NCI-H1105 (cell line): Measurements from ENCODE around the gene LINS1.
A peak's percentile ranks its signal among the peaks of the same experiment; 100 is the strongest.

Experiments used
- DNase-seq: peaks from one replicate; lab custom pipeline; 2025; lab: John Stamatoyannopoulos, UW

Gene LINS1

GRCh38 chr15:100602064-100602822, at the start of gene LINS1, which contains the start of gene ASB7:
Gene LINS1 (minus strand): TSS chr15:100602184. CDS start chr15:100580842, 21,342 bp downstream.
Gene ASB7 (plus strand): TSS chr15:100602589. CDS start chr15:100612217, 9,628 bp downstream.
- peak; percentile 100 for DNase-seq

- no peak for DNase-seq
These were observed 49.3 kb upstream of the LINS1 start for GRCh38 chr15:100651253-100651652.

GRCh38 chr15:100650685-100651084, 48.7 kb upstream of the LINS1 start:
- no peak for DNase-seq

- DNase-seq = no peak
These were observed 47.0 kb upstream of the LINS1 start for GRCh38 chr15:100648951-100649350.

- DNase-seq = no peak
These were observed 43.7 kb upstream of the LINS1 start for GRCh38 chr15:100645671-100646070.

- DNase-seq = no peak
These were observed 41.0 kb upstream of the LINS1 start for GRCh38 chr15:100642950-100643338.

GRCh38 chr15:100642213-100642949, 40.4 kb upstream of the LINS1 start:
- no peak for DNase-seq

GRCh38 chr15:100638177-100638730, 36.3 kb upstream of the LINS1 start:
- no peak for DNase-seq

GRCh38 chr15:100635406-100636071, 33.6 kb upstream of the LINS1 start:
- no peak for DNase-seq

GRCh38 chr15:100633763-100634075, 31.7 kb upstream of the LINS1 start:
- no peak for DNase-seq

- DNase-seq = no peak
These were observed 29.8 kb upstream of the LINS1 start for GRCh38 chr15:100631831-100632230.

GRCh38 chr15:100628746-100629145, 26.8 kb upstream of the LINS1 start:
- no peak for DNase-seq

- DNase-seq = peak; percentile 57
These were observed 25.9 kb upstream of the LINS1 start for GRCh38 chr15:100627789-100628395.

- DNase-seq = no peak
These were observed 21.3 kb upstream of the LINS1 start for GRCh38 chr15:100623301-100623700.

- no peak for DNase-seq
These were observed 14.7 kb upstream of the LINS1 start for GRCh38 chr15:100616700-100617099.

GRCh38 chr15:100615801-100616200, 13.8 kb upstream of the LINS1 start:
- DNase-seq = no peak

GRCh38 chr15:100614918-100615317, 12.9 kb upstream of the LINS1 start:
- DNase-seq = no peak

GRCh38 chr15:100614336-100614735, 12.4 kb upstream of the LINS1 start:
- DNase-seq = no peak

- no peak for DNase-seq
These were observed 11.2 kb upstream of the LINS1 start for GRCh38 chr15:100613208-100613607.

GRCh38 chr15:100612539-100612938, 10.6 kb upstream of the LINS1 start:
- DNase-seq = no peak

GRCh38 chr15:100602823-100603393, 924 bp upstream of the LINS1 start:
- DNase-seq = no peak

GRCh38 chr15:100601617-100602063, 344 bp downstream of the LINS1 start:
- peak; percentile 38 for DNase-seq
